ENCODE results near the gene CPAMD8. TPM values are rescaled to one million over a fixed set of nuclear protein-coding genes. Genes with fewer than 3 reads are reported as not detected.
"Not testable (repeated sequence)": the region's sequence is repeated elsewhere in the genome, so short reads cannot be mapped to it uniquely, and the experiment has no call there.

Gene CPAMD8
- total RNA-seq, 1 experiment from 2014 or later: 0.10 TPM

DNA sequence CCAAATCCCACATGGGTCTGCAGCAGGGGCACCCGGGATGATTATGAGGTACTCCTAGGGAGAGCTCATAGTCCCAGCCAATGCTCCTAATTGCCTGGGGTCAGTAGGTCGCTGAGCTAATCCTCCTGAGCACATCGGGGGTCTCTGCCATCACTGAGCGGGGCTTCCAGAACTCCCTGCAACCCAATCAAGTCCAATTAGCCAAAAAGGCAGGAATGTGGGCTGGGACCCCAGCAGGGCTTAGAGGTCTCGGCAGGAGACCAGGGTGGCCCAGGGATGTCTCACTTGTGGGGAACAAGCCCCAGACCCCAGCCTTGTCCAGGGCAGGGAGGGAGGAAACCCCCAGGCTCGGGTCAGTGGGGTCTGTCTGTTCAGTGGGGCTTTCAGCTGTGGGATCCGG lies 17.1 kb upstream of the CPAMD8 start:
- no peak for DNase-seq (ENCODE audit: extremely low read depth, low read depth)

DNA sequence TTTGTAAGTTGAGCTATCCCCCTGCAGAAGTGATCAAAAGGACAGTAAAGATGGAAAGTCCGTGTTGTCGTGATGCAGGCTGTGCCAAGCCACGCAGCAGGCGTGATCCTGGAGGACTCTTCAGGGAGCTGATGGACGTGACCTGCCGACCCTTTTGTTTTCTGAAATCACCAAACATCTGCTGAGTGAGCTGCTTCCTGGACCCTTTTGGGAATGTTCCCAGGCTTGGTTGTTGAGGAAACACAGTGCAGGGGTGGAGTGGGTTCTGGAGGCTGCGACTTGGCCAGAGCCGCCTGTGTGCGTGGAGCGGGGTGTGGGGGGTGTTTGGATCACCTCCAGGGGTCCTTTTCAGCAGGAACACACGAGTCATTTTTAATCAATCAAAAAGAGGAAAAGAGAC lies 15.4 kb upstream of the CPAMD8 start:
- no peak for DNase-seq (ENCODE audit: extremely low read depth, low read depth)

DNA sequence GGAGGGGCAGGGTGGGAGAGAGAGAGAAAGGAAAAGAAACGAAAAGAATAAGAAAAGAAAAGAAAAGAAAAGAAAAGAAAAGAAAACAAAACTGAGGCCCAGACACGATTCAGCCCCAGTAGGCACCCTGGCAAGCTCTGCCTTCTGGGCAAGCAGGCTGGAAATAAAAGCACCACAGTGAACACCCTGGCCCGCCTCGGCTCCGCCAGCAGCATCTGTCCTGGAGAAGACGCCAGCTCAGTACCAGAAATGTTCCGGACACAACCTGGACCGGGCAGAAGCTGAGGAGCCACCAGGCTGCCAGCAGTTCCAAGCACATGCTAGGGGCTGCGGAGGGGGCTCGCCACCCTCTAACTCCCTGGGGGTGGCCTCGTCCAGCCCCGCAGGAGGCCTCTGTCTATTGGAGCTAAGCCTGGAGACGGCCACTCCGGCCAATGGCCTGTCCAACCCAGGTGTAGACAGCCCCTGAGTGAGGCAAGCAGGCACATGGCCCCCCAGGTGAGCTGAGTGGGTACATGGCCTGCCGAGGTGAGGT lies 11.4 kb upstream of the CPAMD8 start:
- DNase-seq (ENCODE audit: extremely low read depth, low read depth): no peak

DNA sequence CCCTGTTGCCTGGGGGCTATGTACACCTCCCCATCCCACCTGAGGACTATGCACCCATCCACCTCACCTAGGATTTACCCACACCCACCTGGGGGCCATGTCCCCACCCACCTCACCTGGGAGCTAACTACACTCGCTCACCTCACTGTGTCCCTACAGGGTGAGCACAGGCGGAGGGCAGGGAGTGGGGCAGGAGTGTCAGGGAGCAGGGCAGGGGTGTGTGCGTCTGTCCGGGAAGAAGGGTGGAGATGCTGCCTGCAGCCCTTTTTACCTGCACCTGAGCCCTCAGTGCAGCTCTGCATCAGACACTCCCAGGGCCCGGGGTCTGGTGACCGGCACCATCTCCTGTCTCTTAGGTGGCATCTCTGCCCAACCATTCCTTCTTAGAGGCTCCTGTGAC lies 10.6 kb upstream of the CPAMD8 start:
- DNase-seq (ENCODE audit: extremely low read depth, low read depth): no peak

DNA sequence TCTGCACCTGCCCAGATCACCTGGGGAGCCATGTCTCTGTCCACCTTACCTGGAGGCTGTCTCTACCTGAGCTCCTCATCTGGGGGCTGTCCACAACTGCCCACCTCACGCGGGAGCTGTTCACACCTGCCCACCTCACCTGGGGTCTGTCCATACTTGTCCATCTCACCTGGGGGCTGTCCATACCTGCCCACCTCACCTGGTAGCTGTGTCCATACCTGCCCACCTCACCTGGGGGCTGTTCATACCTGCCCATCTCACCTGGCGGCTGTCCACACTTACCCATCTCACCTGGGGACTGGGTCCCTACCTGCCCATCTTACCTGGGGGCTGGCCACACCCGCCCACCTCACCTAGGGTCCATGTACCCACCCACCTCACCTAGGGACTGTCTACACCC lies 10.0 kb upstream of the CPAMD8 start:
- DNase-seq (ENCODE audit: extremely low read depth, low read depth): no peak

DNA sequence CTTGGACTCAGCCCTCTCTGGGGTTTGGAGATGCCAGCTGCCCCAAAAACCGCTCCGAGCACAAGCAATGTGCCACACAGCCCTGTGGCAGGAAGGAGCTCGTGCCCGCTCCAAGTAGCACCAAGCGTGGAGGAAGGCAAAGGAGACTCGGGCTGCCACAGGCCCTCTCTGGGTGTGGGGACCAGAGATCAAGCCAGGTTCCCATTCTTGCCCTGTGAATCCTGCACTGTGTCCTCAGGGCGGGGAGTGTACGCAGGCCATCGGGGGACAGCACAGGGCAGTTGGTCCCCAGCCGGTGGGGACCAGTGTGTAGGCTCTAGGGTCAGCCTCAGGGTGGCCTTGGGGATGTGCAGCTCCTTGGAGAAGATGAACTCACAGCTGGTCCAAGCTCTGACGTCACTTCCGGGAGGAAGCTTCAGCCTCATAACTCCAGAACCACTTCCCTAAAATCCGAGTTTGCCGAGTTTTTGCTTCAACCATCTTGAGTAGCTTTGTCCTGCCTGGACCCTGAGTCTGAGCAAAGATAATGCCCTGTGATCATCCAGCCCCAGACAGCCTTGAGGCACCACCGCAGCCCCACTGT lies 9.3 kb upstream of the CPAMD8 start:
- DNase-seq (ENCODE audit: extremely low read depth, low read depth): no peak

DNA sequence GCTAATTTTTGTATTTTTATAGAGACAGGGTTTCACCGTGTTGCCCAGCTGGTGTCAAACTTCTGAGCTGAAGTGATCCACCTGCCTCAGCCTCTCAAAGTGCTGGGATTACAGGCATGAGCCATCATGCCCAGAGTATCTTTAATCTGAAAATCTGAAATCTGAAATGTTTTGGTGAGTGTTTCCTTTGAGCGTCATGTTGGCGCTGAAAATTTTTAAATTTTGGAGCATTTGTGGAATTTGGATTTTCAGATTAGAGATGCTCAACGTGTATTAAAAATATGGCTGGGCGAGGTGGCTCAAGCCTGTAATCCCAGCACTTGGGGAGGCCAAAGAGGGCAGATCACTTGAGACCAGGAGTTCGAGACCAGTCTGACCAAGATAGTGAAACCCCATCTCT lies 5.1 kb upstream of the CPAMD8 start:
- DNase-seq (ENCODE audit: extremely low read depth, low read depth): no peak

DNA sequence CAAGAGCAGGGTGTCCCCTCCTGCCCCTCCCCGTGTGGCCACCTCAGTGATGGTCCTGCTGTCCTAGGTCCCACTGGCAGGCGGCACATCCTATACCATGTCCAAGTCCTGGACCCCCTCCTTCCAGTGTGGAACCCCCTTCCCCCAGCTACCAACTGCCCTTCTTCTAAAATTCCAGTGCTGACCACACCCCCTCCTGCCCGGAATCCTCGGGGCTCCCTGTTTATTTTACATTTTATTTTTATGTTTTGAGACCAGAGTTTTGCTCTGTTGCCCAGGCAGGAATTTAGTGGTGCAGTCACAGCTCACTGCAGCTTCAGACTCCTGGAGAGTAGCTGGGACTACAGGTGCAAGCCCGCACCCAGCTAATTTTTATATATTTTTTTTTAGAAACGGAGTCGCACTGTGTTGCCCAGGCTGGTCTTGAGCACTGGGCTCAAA lies 945 bp upstream of the CPAMD8 start:
- DNase-seq (ENCODE audit: extremely low read depth, low read depth): no peak

DNA sequence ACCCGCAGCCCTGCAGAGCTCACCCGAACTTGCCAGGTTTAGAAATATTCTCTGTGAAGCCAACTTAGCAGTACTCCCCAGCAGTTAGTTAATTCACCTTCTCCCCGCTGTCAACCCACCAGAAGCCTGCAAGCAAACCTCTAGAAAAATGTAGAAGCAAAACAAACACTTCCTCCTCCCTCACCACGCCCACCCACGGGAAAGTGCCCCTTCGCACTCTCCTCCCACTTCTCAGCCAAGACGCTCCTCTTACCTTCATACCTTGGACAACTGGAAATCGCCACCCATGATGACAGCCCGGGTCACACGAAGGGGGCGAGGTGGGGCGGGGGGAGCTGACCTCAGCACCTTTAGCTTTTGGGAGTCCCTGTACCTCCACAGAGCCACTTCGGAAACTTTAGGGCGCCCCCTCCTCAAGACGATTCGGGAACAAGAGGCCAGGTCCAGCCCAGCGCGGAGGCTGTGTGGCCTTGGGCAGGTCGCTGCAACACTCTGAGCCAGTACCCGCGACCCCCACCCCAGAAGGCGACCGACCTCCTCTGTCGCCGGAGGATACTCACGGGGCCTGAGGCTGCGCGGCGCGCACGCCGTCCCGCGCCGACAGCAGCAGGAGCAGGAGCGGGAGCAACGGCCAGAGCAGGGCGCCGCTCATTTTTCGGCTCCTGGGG lies 485 bp downstream of the CPAMD8 start:
- no peak for DNase-seq (ENCODE audit: extremely low read depth, low read depth)

DNA sequence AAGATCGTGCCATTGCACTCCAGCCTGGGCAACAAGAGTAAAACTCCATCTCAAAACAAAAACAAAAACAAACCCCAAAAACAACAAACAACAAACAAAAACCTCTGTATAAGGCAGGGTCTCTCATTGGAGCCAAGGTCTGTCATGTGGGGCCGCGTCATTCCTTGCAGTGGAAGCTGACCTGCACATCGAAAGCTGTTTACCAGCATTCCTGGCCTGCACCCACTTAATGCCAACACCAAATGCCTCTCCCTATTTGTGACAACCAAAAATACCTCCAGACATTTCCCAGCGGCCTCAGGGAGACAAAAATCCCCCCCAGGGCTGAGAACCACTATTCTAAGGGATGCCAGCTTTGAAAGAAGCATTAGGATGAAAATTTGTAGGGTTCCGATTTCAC lies 1.2 kb downstream of the CPAMD8 start:
- no peak for DNase-seq (ENCODE audit: extremely low read depth, low read depth)

DNA sequence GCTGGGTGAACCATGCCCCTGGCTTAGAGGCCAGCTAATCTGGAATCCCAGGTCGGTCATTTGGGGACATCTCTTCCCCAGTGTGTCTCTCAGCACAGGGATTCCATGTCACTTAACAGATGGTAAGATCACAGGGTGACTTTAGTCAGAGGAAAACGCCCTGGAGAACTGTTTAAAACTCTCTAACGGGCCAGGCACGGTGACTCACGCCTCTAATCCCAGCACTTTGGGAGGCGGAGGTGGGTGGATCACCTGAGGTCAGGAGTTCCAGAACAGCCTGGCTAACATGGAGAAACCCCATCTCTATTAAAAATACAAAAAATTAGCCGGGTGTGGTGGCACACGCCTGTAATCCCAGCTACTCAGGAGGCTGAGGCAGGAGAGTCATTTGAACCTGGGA lies 1.7 kb downstream of the CPAMD8 start:
- not testable (repeated sequence) for DNase-seq (ENCODE audit: extremely low read depth, low read depth)

DNA sequence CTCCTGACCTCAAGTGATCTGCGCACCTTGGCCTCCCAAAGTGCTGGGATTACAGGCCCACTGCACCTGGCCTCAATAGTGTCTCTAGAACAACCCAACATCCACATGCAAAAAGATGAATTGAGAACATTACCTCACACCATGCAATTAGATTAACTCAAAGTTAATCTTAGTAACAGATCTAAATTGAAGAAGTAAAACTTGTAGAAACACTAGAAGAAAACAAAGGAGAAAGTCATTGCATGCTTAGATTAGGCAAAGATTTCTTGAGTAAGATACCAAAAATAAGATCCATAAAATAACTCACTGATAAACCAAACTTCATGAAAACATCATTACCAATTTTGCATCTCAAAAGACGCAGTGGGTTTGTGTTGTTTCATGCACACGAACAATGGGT lies 2.8 kb downstream of the CPAMD8 start:
- DNase-seq (ENCODE audit: extremely low read depth, low read depth): no peak

DNA sequence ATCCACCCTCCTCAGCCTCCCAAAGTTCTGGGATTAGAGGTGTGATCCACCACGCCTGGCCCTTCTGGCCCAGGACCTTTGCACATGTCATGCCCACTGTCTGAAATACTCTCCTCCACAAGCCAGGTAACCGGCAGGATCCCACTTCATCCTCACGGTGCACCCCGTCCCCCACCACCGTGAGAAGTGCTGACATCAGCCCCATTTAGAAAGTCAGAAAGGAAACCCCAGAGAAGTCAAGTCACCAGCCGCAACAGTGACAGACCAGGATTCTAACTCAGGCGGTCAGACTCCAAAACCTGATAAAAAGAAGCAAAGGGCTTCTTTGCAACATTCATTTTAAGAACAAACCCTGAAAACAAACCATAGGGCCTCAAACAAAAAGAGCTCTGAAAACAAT lies 3.9 kb downstream of the CPAMD8 start:
- no peak for DNase-seq (ENCODE audit: extremely low read depth, low read depth)

DNA sequence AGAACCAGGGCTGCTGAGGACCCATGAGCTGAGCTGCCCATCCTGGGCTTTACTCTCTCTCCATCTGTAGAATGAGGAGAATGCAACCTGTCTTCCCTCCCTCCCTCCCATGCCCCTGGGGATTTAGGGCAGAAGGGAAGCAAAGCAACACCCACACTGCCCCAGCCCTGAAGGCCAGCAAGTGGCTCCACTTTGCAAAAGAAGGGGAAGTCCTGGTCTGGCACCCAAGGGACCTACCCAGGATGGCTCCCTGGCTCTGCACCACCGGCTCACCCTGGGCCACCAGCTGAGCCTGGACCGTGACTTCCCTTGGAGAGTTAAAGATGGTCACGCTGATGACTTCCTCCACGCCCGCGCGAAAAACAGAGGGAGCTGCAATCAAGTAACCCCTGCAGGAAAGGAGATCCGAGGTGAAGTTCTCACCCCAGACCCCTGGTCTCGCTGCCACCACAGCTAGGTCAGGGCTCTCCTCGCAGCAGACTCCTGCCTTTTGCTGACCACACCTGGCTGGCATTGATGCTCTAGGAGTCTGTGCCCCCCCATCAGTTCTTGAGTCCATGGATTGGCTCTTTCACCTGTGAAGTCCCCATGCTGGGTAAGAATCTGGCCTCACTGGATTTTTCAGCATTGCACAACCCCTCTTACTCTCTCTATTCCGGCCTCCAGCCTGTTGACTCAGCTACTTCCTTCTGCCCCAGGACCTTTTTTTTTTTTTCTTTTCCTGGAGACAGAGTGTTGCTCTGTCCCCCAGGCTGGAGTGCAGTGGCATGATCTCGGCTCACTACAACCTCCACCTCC lies 4.6 kb downstream of the CPAMD8 start:
- DNase-seq (ENCODE audit: extremely low read depth, low read depth): no peak

DNA sequence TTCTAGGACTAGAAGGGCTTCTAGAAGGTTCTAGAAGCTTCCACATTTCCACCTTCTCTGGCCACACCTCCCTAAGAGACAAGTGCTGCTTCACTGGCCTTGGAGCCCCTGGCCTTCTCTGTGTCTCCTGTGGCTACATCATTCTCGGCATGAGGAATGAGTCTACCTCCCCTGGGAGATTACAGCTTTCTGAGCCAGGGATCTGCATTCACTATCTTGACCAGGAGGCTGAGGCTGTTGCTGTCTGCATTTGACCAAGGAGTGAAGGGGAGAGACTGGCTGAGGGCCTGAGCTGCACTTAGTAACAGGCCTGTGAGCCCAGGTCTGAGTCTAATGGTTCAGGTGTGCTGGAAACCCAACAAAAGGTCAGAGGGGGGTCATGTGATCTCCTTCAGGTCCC lies 5.3 kb downstream of the CPAMD8 start:
- DNase-seq (ENCODE audit: extremely low read depth, low read depth): no peak

DNA sequence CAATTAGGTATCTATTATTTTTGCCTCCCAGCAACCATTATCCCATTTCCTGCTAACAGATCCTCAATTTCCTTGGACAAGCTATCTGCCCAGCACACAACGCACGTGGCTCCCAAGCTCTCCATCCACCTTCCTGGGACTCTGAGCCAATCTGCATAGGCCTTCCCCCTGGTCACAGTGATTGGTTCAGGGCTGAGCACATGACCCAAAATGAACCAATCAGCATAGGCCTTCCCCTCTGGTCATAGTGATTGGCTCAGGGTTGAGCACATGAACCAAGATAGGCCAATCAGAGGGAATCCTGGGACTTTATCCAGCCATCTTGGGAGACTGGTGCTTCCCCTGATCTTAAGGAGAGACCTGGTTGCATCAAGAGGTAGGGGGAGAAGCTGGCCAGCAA lies 5.8 kb downstream of the CPAMD8 start:
- DNase-seq (ENCODE audit: extremely low read depth, low read depth): no peak

DNA sequence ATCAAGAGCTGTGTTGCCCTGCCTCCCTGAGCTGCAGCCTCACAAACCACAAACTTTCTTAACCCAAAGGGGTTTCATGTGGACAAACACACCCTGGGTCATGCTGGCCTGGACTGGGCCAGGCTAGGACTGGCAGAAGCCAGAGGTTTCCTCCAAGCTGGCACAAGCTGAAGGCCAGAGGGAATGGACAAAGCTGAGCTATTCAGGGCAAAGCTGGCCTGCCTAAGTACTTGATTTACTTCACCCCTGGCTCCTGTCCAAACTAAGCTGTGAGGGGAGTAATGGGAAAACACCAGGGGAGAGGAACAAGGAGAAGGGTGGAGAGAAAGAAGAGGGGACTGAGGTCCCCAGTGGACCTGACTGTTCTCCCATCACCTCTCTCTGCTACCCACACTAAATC lies 6.2 kb downstream of the CPAMD8 start:
- DNase-seq (ENCODE audit: extremely low read depth, low read depth): no peak

DNA sequence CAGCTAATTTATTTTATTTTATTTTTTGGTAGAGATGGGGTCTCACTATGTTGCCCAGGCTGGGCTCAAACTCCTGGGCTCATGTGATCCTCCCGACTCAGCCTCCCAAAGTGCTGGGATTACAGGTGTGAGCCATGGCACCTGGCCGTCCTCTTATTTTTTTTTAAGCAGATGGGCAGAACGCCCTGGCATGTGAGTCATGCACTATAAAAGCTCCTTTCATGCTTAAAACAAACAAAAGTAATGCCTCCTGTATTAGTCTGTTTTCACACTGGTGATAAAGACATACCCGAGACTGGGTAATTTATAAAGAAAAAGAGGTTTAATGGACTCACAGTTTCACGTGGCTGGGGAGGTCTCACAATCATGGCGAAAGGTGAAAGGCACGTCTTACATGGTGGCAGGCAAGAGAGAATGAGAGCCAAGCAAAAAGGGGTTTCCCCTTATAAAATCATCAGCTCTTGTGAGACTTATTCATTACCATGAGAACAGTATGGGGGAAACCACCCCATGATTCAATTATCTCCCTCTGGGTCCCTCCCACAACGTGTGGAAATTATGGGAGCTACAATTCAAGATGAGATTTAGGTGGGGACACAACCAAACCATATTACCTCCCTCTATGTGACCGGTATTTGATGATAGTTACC lies 12.3 kb downstream of the CPAMD8 start:
- not testable (repeated sequence) for DNase-seq (ENCODE audit: extremely low read depth, low read depth)

DNA sequence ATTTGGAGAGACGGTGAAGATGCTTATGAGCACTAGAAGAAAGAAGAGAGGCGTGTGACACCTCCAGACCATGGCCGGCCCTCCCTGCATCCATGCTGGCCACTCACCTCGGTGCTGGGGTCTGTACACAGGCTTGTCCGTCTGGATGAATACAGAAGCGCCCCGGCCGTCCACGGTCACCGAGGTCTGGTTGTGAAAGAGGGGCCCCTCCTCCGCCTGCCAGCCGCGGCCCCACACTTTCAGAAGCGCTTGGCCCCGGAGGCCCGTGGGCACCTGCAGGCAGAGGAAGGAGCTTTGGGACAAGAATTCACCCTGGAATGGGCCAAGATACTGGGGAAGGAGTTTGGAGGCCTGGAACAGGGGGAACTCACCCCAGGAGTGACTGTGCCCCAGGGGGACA lies 15.1 kb downstream of the CPAMD8 start:
- DNase-seq (ENCODE audit: extremely low read depth, low read depth): no peak

DNA sequence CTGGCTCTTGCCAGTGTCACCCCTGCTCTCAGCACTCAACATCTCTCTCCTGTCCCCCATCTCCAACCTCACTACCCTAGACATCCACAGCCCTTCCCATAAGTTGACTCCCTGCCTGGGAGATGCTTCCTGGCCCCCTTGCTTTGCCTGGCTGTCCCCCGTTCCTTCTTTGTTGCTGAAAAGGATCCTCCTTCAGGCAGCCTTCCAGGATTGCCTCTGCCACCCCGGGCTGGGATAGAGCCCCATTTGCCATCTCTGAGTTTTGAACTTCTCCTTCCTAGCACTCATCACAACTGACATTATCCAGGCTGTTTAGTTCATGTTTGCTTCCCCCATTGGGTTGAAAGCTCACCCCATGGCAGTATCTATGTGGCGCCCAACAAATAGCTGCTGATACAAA lies 20.0 kb downstream of the CPAMD8 start:
- no peak for DNase-seq (ENCODE audit: extremely low read depth, low read depth)

DNA sequence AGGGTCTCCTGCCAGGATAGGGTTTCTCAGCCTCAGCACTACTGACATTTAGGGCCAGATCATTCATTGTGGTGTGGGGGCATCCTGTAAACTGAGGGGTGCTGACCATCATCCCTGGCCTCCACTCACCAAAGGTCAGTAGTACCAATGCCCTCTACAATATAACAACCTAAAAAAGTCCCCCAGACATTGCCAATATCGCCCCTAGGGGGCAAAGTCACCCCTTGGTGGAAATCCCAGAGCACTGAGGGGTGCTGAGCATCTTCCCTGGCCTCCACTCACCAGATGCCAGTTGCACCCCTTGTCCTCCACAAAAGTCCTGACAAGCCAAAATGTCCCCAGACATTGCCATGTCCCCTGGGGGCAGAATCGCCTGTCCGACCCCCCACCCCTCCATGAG lies 21.6 kb downstream of the CPAMD8 start:
- DNase-seq (ENCODE audit: extremely low read depth, low read depth): no peak

Data from NCI-H460 (cell line).